SK-N-SH treated with all-trans-retinoic acid at 6 μM for 48 hours (cell line): Measurements from ENCODE around the gene COIL.

Source experiments
- ATAC-seq: fragments of 200-7000 bp; cut with Tn5 transposase; 3 replicates; pipeline ENCODE4 v1.9.1; 2020; ENCODE audit warnings: mild to moderate bottlenecking, moderate library complexity
- BACH2 ChIP-seq: fragments of 250-450 bp; sonication (Bioruptor Pico); IDR thresholded peaks from 2 replicates; pipeline ENCODE4 v1.9.0; 2021; ENCODE audit warnings: mild to moderate bottlenecking, borderline replicate concordance
- CREB5 ChIP-seq: fragments of 250-450 bp; sonication (Bioruptor Pico); IDR thresholded peaks from 2 replicates; pipeline ENCODE4 v1.5.1; 2020; ENCODE audit warnings: low read depth, mild to moderate bottlenecking, moderate library complexity
- CSDC2 ChIP-seq: fragments of 250-450 bp; sonication (Bioruptor Pico); IDR thresholded peaks from 2 replicates; pipeline ENCODE4 v1.5.0; 2020; ENCODE audit warnings: mild to moderate bottlenecking, moderate library complexity
- CSRNP3 ChIP-seq: fragments of 250-450 bp; sonication (Bioruptor Pico); IDR thresholded peaks from 2 replicates; pipeline ENCODE4 v1.5.1; 2021; ENCODE audit warnings: mild to moderate bottlenecking, moderate library complexity
- ESRRG ChIP-seq: fragments of 250-450 bp; sonication (Bioruptor Pico); IDR thresholded peaks from 2 replicates; pipeline ENCODE4 v1.6.1; 2021; ENCODE audit warnings: mild to moderate bottlenecking
- GLIS3 ChIP-seq: fragments of 250-450 bp; sonication (Bioruptor Pico); IDR thresholded peaks from 2 replicates; pipeline ENCODE4 v1.5.0; 2020; ENCODE audit warnings: mild to moderate bottlenecking, moderate library complexity
- ISL1 ChIP-seq: fragments of 250-450 bp; sonication (Bioruptor Pico); IDR thresholded peaks from 2 replicates; pipeline ENCODE4 v2.1.2; 2022; ENCODE audit warnings: mild to moderate bottlenecking, moderate library complexity
- OSR1 ChIP-seq: fragments of 250-450 bp; sonication (Bioruptor Pico); IDR thresholded peaks from 2 replicates; pipeline ENCODE4 v1.8.0; 2022; ENCODE audit warnings: moderate library complexity, mild to moderate bottlenecking, inconsistent platforms
- PATZ1 ChIP-seq: fragments of 250-450 bp; sonication (Bioruptor Pico); IDR thresholded peaks from 2 replicates; pipeline ENCODE4 v1.8.0; 2020; ENCODE audit warnings: mild to moderate bottlenecking, moderate library complexity, borderline replicate concordance
- POU6F1 ChIP-seq: fragments of 250-450 bp; sonication (Bioruptor Pico); IDR thresholded peaks from 2 replicates; pipeline ENCODE4 v1.8.0; 2021; ENCODE audit warnings: low read depth, mild to moderate bottlenecking, moderate library complexity, borderline replicate concordance
- PPARA ChIP-seq: fragments of 250-450 bp; sonication (Bioruptor Pico); IDR thresholded peaks from 2 replicates; pipeline ENCODE4 v1.5.0; 2020; ENCODE audit warnings: mild to moderate bottlenecking, borderline replicate concordance
- RARB ChIP-seq: fragments of 250-450 bp; sonication (Bioruptor Pico); IDR thresholded peaks from 2 replicates; pipeline ENCODE4 v1.8.0; 2021; ENCODE audit warnings: mild to moderate bottlenecking, moderate library complexity
- SNAI2 ChIP-seq: fragments of 250-450 bp; sonication (Bioruptor Pico); IDR thresholded peaks from 2 replicates; pipeline ENCODE4 v1.5.0; 2020; ENCODE audit warnings: mild to moderate bottlenecking, moderate library complexity
- TCF4 ChIP-seq: fragments of 250-450 bp; sonication (Bioruptor Pico); IDR thresholded peaks from 2 replicates; pipeline ENCODE4 v1.8.0; 2021; ENCODE audit warnings: mild to moderate bottlenecking, moderate library complexity, borderline replicate concordance
- TOX ChIP-seq: fragments of 250-450 bp; sonication (Bioruptor Pico); IDR thresholded peaks from 2 replicates; pipeline ENCODE4 v1.8.0; 2021; ENCODE audit warnings: mild to moderate bottlenecking, moderate library complexity, borderline replicate concordance
- TSHZ2 ChIP-seq: fragments of 250-450 bp; sonication (Bioruptor Pico); IDR thresholded peaks from 2 replicates; pipeline ENCODE4 v1.5.0; 2020; ENCODE audit warnings: mild to moderate bottlenecking, moderate library complexity
- ZC3H10 ChIP-seq: fragments of 250-450 bp; sonication (Bioruptor Pico); IDR thresholded peaks from 2 replicates; pipeline ENCODE4 v1.5.1; 2021; ENCODE audit warnings: mild to moderate bottlenecking, moderate library complexity
- ZFP3 ChIP-seq: fragments of 250-450 bp; sonication (Bioruptor Pico); IDR thresholded peaks from 2 replicates; pipeline ENCODE4 v1.5.0; 2020; ENCODE audit warnings: mild to moderate bottlenecking, moderate library complexity
- ZNF70 ChIP-seq: fragments of 450-650 bp; formaldehyde crosslinking; IDR thresholded peaks from 2 replicates; pipeline ENCODE4 v1.5.0; 2020; ENCODE audit warnings: mild to moderate bottlenecking, moderate library complexity
- ZNF8 ChIP-seq: fragments of 450-650 bp; formaldehyde crosslinking; IDR thresholded peaks from 2 replicates; pipeline ENCODE4 v1.5.0; 2020; ENCODE audit warnings: mild to moderate bottlenecking, moderate library complexity

COIL gene

GRCh38 chr17:56988901-56989572, 28.2 kb upstream of the COIL start (continued):
- TF ChIP-seq SNAI2 (CRISPR knock-in tag), result no peak
- TF ChIP-seq TCF4 (CRISPR knock-in tag), result no peak
- TF ChIP-seq ZNF8 (CRISPR knock-in tag), result no peak
- TF ChIP-seq CREB5 (CRISPR knock-in tag), result no peak
- TF ChIP-seq ISL1, result no peak
- TF ChIP-seq CSDC2 (CRISPR knock-in tag), result no peak
- TF ChIP-seq ZFP3, result no peak

GRCh38 chr17:56987283-56987834, 26.5 kb upstream of the COIL start:
- TF ChIP-seq ESRRG (CRISPR knock-in tag), result no peak
- TF ChIP-seq CREB5 (CRISPR knock-in tag), result no peak
- no peak for TF ChIP-seq ZNF70 (CRISPR knock-in tag)
- TF ChIP-seq TCF4 (CRISPR knock-in tag), result no peak
- TF ChIP-seq GLIS3, result no peak
- TF ChIP-seq POU6F1, result no peak
- TF ChIP-seq RARB, result no peak
- no peak for TF ChIP-seq PPARA (CRISPR knock-in tag)
- TF ChIP-seq CSRNP3 (CRISPR knock-in tag), result no peak
- no peak for TF ChIP-seq ZNF8 (CRISPR knock-in tag)
- no peak for TF ChIP-seq BACH2
- TF ChIP-seq ZC3H10, result no peak
- TF ChIP-seq TOX (CRISPR knock-in tag), result no peak
- TF ChIP-seq CSDC2 (CRISPR knock-in tag), result no peak
- TF ChIP-seq TSHZ2, result no peak
- no peak for TF ChIP-seq SNAI2 (CRISPR knock-in tag)
- TF ChIP-seq OSR1, result no peak
- no peak for ATAC-seq

- ATAC-seq, result no peak
- TF ChIP-seq ZNF8 (CRISPR knock-in tag) (no peak), ZNF70 (CRISPR knock-in tag) (no peak), RARB (no peak), OSR1 (no peak), PATZ1 (CRISPR knock-in tag) (no peak), PPARA (CRISPR knock-in tag) (no peak), TOX (CRISPR knock-in tag) (no peak), TSHZ2 (no peak), GLIS3 (no peak), POU6F1 (no peak)
Observed at GRCh38 chr17:56985371-56986162, 24.7 kb upstream of the COIL start.
